C1 segment of cervical spinal cord (tissue), 14 donors: Measurements from ENCODE around the gene MLYCD.
A peak's percentile ranks its signal among the peaks of the same experiment; 100 is the strongest.

Source experiments
- DNase-seq, 14 donors: peaks; one replicate each; lab custom pipeline; 2025; lab: John Stamatoyannopoulos, UW

MLYCD gene

GRCh38 chr16:83925095-83925905 lies 26.4 kb downstream of the MLYCD start:
- DNase-seq, result no peak

DNA sequence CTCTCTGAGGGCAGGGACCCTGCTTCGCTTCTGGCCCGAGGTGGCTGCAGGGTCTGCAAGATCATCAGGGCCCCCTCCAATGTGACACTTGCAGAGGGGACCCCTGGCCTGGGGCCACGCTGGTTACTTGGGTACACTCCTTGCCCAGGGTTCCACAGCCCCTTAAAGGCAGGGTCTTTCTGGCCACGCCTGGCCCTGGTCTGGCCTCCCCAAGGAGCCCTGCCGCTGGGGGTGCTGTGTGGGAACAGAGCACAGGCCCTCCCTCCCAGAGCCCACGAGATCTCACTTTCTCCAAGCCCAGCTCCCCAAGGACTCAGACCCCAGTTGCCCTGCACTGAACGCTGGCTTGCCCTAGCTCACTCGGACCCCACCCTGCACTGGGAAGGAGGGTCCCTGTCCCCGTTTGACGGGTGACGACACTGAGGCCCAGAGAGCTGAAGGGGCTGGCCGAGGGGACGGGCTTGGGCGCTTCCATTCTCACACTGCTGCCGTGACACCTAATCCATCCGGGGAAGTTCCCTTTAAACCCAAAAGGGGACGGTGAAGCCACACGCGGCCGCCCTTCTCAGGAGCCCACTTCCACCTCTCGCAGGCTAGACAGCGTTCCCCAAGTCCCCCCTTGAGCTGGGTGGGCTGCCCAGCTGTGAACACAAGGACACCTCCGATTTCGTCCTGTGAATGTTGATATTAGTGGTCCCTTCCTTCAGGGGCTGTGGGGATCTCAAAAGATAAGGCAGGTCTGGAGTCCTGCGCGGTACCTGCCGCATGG lies 27.2 kb downstream of the MLYCD start:
- DNase-seq, result peak in 1 of 14 donors; percentile 24

- DNase-seq, result peak in 9 of 14 donors; percentile 6 to 61 (median 22)
Observed at GRCh38 chr16:83926726-83927397, 27.9 kb downstream of the MLYCD start.

DNA sequence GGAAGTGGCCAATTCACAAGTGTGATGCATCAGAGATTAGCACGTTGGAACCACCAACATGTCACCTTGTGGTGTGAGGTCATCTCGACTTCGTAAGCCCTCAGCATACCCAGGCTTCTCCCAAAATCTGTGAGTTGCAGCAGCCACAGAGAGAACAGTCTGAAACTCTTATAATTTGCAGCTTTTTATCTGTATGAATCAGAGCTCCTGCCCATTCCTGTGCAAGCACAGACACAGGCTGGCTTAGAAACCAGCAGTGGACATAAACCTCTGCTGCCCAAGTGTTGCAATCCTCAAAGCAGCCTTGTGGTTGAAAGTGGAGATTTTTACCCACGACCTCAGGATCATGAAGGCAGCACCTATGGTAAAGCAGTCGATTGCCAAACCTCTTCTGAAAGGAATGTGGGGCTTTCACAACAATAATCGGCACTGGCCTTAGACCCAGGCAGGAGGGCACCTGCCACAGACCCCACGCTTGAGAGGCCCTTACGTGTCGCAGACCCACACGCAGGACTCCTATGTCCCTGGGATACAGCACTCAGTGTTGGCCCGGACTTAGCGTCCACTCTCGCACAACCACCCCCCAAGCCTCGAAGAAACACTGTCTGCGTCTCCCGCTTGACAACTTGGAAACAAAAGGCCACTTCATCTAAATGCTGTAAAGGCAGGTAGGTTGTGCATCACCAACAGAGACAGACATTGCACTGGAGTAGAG lies 29.6 kb downstream of the MLYCD start:
- DNase-seq, result no peak

DNA sequence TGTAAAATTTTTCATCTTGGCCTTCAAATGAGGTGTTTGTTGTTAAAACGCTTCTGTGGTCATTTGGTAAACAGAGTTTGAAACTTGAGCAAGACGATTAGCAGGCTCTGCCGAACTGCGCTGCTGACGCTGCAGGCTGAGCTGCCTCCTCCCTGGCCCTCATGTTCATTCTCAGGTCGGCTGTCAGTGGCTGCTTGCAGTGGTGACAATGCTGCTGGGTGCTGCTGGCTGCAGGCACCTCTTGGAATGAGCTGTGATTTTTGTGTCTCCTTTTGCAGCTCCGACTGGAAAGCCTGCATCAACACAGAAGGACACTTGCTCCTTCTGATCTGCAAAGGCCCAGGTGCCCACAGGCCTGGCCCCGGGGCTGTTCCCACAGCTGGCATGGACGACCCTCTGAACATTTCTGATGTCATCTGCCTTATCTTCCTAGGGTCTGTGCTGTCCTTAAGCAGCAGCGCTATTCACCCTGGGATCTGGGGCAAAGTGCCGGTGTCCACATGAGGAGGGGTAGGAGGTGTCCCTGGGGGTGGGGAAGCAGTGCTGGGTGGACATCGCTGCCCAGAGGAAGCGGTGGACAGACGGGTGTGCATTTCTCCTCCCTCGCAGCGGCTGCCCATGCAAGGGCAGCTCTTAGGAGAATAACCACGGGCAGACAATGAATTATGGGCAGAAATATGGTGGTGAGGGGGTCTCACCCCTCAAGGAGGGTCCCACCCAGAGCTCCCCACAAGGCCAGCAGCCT lies 31.1 kb downstream of the MLYCD start:
- DNase-seq, result no peak

DNA sequence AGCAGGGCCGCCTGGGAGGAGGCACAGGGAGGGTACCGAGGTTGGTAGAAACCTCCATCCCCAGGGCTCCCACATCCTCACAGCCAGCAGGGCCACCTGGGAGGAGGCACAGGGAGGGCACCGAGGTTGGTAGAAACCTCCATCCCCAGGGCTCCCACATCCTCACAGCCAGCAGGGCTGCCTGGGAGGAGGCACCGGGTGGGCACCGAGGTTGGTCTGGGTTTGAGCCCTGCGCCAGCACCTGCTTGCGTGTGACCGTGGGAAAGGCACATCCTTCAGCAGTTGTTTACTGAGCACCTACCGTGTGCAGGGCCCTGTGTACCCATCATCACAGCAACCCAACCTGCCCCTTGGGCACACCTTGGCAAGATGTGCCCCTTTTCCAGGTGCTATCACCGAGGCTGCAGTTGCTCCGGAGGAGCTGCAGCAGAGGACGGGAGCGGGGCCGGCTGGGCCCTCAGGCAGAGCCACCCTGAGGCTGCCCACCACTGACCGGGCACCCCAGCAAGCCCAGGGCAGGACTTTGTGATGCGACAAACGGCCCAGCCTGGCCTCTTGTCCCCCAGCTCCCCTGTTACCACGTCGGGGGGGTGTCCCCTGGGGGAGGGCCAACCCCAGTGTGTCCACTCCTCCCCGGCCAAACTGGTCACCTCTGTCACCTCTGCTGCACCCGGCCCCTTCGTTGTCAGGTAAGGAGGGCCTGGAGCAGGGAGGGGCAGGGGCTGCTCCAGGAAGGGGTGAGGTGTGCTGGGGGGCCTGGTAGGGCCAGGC lies 32.0 kb downstream of the MLYCD start:
- DNase-seq, result no peak

DNA sequence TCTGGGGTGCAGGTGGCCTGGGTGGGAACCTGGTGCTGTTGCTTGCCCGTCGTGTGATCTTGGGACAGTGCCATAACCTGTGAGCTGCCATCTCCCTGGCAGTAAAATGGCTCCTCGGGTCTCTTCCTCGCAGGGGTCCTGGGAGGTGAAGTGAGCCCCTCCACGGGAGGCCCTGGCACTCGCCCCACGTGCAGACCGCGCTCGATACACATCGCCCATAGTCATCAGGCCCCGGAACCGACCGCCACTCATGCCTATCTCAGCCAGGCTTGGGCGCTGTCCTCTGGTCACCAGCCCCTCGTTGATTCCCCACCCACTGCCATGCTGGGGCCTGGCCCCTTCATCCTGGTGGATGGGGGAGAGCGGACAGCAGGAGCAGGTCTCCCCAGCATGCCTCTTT lies 32.6 kb downstream of the MLYCD start:
- DNase-seq, result no peak

GRCh38 chr16:83932304-83932703 lies 33.4 kb downstream of the MLYCD start:
- no peak for DNase-seq

DNA sequence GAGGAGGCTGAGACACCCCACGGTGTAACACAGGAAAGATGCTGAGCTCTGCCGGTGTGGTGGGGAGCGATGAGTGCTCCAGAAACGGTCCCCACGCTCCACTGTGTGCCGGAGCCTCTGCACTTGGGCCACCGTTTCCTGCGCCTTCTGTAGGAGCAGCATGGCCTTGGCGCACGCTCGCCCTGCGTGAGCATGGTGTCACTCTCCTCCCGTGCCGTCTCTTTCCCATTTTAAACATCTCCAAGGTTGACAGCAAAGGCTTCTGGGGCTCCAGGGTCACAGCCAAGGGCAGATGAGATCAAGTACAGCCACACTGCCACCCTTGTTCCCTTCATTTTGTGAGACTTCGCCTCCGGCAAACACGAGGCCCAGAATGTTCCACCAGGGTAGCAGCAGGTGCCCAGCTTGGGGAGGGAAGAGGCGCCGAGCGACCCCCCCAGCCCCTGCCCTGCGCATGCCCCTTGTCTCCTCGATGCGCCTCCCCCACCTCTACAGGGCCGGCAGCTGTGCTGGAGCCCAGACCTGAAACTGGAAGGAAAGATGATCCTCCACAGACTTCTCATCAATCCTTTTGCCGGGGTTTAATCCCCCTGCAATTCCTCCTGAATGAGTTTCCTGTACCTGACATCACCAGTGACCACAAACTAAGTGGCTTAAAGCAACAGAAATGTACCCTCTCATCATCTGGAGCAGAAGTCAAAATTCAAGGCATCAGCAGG lies 34.2 kb downstream of the MLYCD start:
- DNase-seq, result no peak

GRCh38 chr16:83933885-83934683 lies 35.2 kb downstream of the MLYCD start:
- DNase-seq, result no peak

GRCh38 chr16:83934684-83934977 lies 35.7 kb downstream of the MLYCD start:
- no peak for DNase-seq

- DNase-seq, result no peak
Observed at GRCh38 chr16:83935005-83935857, 36.3 kb downstream of the MLYCD start.

DNA sequence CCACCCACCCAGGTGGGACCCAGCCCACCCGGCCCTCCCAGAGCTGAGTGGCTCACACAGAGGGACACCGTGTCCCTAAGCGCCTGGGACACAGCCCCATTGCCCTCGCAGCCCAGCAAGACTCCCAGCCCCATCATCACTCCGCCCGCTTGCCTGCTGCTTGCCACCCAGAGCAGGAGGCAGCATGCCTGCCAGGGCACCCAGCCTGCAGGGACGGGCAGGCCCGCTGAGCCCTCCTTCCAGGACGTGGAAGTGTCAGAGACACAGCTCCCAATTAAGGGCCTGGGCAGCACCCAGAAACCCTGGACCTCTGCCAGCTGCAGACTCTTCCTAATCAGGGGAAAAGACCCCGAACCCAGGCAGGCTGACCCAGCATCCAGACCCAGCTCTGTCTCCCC lies 36.9 kb downstream of the MLYCD start:
- no peak for DNase-seq

DNA sequence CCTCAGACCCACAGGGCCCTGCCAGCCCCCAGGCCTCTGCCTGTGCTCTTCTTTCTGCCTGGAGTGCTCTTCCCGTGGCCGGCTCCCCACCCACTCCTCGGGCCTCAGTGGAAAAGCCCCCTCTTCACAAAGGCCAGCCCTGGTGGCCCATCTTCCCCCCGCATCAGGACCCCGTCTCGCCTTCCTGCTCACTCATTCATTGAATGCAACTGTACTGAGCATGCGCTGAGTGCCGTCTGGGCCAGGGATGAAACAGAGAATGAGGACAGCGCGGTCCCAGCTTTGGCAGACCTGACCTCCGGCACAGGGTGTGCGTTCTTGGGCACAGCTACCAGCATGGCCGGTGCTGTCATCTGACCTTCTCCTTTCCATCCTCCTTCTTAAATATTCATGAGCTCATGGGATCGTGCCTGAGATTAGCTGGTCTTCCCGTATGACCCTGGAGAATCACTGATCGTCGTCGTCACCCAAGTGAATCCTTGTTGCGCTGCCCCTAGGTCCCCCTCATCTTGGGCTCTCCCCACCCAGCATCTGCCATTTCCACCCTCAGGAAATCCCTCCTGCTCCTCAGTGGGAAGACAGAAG lies 37.8 kb downstream of the MLYCD start:
- no peak for DNase-seq

DNA sequence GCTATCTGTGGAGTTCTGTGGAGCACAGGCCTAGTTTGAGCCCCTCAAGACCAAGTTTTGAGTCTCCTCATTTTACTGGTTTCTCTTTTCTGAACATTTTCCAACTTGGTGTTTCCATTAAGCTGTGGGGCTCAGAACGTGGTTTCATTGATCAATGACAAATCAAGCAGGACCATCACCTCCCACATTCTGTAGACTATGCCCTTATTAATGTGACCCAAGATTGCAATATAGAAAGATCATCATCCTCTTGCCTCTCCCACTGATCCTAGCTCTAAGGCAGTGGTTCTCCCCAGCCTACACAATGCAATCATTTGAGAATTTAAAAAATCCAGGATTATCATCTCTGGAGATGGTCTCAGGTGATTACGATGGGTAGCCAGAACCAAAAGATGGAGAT lies 38.4 kb downstream of the MLYCD start:
- no peak for DNase-seq

- DNase-seq, result no peak
Observed at GRCh38 chr16:83937922-83938885, 39.3 kb downstream of the MLYCD start.
